ENCODE data around the gene RPL15.

RPL15 gene

DNA sequence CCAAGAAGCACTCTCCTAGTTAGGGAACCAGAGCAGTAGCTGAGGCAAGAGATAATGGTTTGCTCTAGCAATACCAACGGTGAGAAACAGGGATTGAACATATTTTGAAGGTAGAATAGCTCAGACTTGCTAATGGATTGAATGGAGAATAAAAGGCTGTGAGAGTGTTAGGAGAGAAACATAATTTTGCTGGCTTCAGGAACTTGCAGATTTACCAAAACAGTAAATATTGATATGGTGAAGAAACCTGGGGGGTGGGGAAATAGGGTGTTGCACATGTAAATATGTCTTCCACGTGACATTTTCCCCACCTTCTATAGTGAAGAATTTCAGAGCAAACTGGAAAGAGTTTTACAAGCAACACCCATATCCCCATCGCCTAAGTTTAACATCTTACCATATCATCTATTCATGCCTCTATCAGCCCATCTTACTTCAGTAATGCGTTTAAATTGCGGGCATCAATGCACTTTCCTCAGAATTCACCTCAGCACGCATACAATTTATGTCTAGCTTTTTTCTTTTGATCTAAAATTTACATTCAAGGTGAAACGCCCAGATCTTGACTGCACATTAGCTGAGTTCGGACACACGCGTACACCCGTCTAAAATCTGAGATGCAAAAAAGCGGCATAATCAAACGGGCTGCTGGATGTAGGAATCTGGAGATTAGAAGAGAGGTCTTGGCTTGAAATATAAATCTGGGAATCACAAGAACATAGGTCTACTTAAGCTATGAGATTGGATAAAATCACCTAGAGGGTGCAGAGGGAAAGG, 27.3 kb downstream of the RPL15 start:
- TF ChIP-seq, protein P1, sequence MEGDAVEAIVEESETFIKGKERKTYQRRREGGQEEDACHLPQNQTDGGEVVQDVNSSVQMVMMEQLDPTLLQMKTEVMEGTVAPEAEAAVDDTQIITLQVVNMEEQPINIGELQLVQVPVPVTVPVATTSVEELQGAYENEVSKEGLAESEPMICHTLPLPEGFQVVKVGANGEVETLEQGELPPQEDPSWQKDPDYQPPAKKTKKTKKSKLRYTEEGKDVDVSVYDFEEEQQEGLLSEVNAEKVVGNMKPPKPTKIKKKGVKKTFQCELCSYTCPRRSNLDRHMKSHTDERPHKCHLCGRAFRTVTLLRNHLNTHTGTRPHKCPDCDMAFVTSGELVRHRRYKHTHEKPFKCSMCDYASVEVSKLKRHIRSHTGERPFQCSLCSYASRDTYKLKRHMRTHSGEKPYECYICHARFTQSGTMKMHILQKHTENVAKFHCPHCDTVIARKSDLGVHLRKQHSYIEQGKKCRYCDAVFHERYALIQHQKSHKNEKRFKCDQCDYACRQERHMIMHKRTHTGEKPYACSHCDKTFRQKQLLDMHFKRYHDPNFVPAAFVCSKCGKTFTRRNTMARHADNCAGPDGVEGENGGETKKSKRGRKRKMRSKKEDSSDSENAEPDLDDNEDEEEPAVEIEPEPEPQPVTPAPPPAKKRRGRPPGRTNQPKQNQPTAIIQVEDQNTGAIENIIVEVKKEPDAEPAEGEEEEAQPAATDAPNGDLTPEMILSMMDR (IDR thresholded peaks at IDR 0.05; ENCODE audit: low read depth, low read length), result no peak
- H3K36me3 ChIP-seq, result no peaks in the 10 kb centered on the region
- no peak for DNase-seq
- no peaks in the 10 kb centered on the region for H3K27me3 ChIP-seq
- H3K4me3 ChIP-seq (ENCODE audit: low read depth, low read length), result peak overlapping the region; percentile 64
- no peaks in the 10 kb centered on the region for H3K4me1 ChIP-seq
- no peaks in the 10 kb centered on the region for H3K9me3 ChIP-seq

DNA sequence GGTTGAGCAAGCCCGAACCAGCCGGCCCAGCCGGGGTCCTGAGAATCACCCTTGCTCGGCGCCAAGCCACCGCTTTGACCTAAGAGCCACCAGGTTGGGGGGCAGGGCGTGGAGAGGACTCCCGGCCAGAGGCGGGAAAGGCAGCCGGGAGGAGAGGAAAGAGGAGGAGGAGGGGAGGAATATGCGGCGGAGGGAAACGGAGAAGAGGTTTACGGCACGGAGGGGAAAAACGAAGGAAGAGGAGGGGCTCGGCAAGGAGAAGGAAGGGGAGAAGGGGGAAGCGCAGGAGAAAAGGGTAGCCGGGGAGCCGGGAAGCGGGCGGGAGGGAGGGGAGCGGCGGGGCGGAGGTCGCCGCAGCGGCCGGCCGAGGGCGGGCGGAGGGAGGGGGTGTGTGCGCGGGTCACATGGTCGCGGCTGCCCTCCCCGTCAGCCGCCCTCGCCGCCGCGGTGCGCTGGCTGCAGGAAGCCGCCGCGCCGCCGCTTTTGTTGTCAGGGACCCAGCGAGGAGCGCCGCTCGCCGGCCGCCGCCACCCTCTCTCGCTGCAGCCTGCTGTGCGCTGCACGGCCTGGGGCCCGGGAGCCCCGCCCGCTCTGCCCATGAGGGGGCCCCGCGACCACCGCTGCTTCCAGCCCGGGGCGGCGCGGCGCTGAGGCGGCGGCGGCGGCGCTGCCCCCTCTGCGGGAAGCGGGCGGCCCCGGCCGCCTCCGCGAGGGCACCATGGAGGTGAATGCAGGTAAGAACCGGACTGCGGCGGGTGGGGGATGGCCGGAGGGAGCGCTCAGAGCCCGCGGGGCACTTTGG, 28.1 kb downstream of the RPL15 start, which contains the start of gene NR1D2:
Gene NR1D2 (plus strand): TSS at position 426 of the 802 bp plus-strand sequence. CDS start 293 bp downstream, at position 719.
- TF ChIP-seq, protein P1 (IDR thresholded peaks at IDR 0.05; ENCODE audit: low read depth, low read length), result no peak
- H3K4me1 ChIP-seq, result no peaks in the 10 kb centered on the region

DNA sequence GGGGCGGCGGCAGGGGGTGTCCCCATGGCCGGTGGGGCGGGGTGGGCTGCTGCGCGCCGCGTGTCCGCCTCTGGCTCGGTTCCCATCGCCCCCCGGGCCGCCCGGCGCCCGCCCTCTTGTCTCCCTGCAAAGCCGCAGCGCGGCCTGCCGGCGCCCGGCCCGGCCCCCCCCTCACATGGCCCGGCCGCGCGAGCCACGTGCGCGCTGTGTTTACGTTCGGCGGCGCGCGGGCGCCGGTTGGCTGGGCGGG, 28.7 kb downstream of the RPL15 start:
- DNase-seq, result no peak
- Histone ChIP-seq H3K9me3 (no peaks in the 10 kb centered on the region), H3K36me3 (no peaks in the 10 kb centered on the region), H3K27me3 (no peaks in the 10 kb centered on the region), H3K4me3 (ENCODE audit: low read depth, low read length) (peak overlapping the region; percentile 19; the same call in 1 of the 2 replicates), H3K4me1 (no peaks in the 10 kb centered on the region)
- TF ChIP-seq, protein P1 (IDR thresholded peaks at IDR 0.05; ENCODE audit: low read depth, low read length), result no peak

More for the DNA sequence above, 28.1 kb downstream of the RPL15 start, which contains the start of gene NR1D2:
- no peaks in the 10 kb centered on the region for H3K36me3 ChIP-seq
- no peaks in the 10 kb centered on the region for H3K9me3 ChIP-seq
- H3K27me3 ChIP-seq, result no peaks in the 10 kb centered on the region
- H3K4me3 ChIP-seq (ENCODE audit: low read depth, low read length), result peak within 1 kb of the TSS; percentile 70
- DNase-seq, result peak; percentile 82

DNA sequence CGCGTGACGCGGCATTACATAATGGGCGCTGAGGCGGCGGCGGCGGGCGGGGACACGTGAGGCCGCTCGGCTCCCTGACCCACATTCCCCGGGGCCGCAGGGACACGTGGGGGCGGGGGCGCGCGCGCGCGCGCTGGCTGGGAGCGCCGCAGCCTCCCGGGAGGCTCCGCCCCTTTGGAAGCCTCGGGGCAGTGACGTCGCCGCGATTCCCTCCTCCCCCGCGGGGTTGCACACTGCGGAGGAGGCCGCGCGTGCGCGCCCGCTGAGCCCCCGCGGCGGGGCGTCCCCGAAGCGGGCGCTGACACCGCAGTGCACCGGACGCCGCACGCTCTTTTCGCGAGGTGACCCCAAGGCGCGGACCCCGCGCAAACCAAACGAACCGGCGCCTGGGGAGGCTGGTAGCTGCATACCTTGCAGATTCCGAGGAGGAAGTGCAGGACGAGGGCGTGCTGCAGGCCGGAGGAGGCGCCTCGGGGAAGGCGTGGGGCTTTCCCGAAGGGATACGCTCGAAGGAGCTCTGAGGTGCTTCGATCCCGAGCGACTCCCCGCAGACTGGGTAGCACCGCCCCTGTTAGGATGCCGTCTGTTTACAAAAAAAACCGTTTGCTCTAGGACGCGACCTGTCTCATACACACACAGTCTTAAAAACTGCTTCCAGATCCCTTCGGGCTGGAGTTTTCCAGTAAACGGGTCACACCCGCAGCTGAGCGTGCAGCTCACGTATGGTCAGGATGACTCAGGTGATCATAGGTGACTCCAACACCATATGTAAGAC, 29.2 kb downstream of the RPL15 start:
- TF ChIP-seq, protein P1 (IDR thresholded peaks at IDR 0.05; ENCODE audit: low read depth, low read length), result no peak
- Histone ChIP-seq H3K9me3 (no peaks in the 10 kb centered on the region), H3K4me1 (no peaks in the 10 kb centered on the region), H3K27me3 (no peaks in the 10 kb centered on the region), H3K36me3 (no peaks in the 10 kb centered on the region), H3K4me3 (ENCODE audit: low read depth, low read length) (peak overlapping the region; percentile 70)
- DNase-seq, result peak; percentile 93

DNA sequence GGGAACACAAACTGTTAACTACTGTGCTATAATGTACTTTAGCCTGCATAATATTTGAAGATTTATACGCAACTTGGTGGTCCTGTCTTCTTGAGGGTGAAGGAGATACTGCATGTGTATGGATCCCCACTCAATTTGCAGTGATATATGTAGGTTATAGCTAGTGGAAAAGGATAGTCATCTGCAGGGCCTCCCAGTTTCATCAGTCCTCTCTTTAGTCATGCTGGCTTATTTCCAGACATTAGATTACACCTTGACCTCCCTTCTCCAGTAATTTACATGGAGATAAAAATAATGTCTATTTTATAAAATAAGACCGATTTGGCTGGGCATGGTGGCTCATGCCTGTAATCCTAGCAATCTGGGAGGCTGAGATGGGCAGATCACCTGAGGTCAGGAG, 31.8 kb downstream of the RPL15 start:
- DNase-seq, result no peak

More for the DNA sequence above, 31.8 kb downstream of the RPL15 start:
- H3K27me3 ChIP-seq, result no peaks in the 10 kb centered on the region
- H3K9me3 ChIP-seq, result no peaks in the 10 kb centered on the region
- H3K36me3 ChIP-seq, result no peaks in the 10 kb centered on the region
- no peaks in the 10 kb centered on the region for H3K4me1 ChIP-seq
- no peak overlapping the region for H3K4me3 ChIP-seq (ENCODE audit: low read depth, low read length)
- TF ChIP-seq, protein P1 (IDR thresholded peaks at IDR 0.05; ENCODE audit: low read depth, low read length), result no peak

Data from BE2C (cell line).